Activated CD4-positive, CD25-positive, alpha-beta regulatory T cell treated with anti-CD3 and anti-CD28 coated beads, Interleukin-2, amount 50 U/mL, for 24 hours (primary cell): ENCODE measurements around the gene KIFC3.
"Not testable (repeated sequence)": the region's sequence is repeated elsewhere in the genome, so short reads cannot be mapped to it uniquely, and the experiment has no call there.

Experiments
- ATAC-seq, 2 donors: fragments of 150-1000 bp; cut with Tn5 transposase; one replicate each; pipeline ENCODE4 v1.10.0; 2021; ENCODE audit warnings: mild to moderate bottlenecking in 1 of 2, moderate library complexity in 1 of 2

Gene KIFC3

DNA sequence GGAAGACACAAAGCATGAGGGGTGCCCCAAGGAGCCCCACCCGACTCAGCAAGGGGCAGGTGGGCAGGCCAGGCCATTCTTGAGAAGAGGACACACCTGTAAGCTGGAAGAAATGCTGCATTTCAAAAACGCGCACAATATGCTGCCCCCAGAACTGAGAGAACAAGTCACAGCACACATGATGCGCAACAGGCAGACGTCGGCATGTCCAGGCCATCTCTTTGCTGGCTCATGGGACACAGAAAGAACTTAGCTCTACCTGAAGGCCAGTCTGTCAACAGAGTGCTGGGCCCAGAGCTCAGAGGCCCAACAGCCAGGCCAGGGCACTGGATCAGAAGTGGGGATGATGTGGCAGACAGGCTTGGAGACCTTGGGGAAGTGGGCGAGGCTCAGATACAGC, 18.0 kb downstream of the KIFC3 start:
- ATAC-seq, result no peak

- no peak for ATAC-seq
Measured at GRCh38 chr16:57783883-57784282, 18.4 kb downstream of the KIFC3 start.

- ATAC-seq, result no peak
Measured at GRCh38 chr16:57783116-57783515, 19.2 kb downstream of the KIFC3 start.

DNA sequence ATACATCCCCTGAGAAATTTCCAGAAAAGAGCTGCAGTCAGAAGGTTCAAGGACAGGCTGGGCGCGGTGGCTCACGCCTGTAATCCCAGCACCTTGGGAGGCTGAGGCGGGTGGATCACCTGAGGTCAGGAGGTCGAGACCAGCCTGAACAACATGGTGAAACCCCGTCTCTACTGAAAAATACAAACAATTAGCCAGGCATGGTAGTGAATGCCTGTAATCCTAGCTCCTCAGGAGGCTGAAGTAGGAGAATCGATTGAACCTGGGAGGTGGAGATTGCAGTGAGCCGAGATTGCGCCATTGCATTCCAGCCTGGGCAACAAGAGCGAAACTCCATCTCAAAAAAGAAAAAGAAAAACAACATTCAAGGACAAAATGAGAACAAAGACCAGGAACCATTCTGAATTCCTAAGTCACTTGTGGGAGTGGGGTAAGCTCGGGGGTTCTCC, 19.7 kb downstream of the KIFC3 start:
- not testable (repeated sequence) for ATAC-seq

DNA sequence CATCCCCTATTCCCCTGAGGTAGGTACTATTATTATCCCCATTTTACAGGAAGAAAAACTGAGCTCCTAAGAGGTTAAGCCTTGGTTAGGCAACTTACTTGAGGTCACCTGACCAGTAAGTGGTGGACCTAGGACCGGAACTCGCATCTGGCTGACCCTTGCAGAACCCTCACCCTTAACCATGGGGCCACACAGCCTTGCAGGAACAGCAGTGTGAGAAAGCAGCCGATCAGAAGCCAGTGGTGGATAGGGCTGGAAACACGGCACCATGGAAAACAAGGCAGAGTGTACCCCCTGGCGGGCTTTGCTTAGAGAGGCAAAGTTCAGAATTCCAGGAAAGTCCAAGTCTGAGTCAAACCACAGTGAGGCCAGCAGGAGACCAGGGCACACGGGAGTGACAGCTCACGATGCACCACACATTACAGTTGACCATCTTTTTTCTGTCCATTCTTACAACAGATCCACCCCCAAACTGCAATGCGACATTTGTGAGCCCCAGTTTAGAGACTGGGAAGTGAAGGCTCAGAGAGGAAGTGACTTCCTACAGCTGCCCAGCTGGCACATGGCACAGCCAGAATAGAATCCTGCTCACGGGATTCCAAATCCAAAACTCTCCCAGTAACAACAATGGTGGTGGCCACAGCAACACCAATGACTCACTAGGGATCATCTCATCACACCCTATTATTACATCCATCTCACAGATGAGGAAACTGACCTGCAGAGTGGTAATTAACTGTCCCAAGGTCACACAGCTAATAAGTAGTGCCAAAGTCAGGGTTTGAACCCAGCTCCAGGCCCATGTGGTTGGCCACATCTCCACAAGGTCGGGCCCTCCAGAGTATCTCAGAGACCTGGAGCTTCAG, 20.3 kb downstream of the KIFC3 start:
- no peak for ATAC-seq

DNA sequence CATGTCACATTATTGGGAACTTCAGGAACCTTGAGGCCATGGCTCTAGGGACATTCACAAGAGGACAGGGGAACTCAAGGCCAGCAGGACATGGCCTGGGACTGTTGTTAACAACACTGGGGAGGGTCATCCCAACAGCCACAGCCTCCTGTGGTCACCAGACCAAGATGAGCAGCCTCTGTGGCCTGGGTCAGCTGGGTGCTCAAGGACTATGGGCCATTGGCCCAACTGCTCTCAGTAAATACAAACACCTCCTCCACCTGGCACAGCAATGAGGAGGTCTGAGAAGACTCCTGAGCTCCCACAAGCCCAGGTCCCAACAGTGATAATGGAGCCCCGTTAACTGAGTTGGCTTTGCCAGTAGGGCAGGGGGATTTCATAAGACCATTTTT, 20.9 kb downstream of the KIFC3 start:
- ATAC-seq, result no peak

- not testable (repeated sequence) for ATAC-seq
Measured at GRCh38 chr16:57779836-57780235, 22.5 kb downstream of the KIFC3 start.

DNA sequence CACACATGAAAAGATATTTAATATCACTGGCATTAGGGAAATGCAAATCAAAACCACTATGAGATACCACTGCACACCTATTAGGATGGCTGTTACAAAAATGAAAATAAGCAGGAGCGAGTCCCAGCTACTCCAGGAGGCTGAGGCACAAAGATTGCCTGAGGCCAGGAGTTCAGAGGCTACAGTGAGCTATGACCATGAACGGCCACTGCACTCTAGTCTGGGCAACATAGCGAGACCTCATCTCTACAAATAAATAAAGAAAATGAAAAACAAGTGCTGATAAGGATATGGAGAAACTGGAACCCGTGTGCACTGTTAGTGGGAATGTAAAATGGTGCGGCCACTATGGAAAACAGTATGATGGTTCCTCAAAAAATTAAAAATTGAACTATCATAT, 23.6 kb downstream of the KIFC3 start:
- no peak for ATAC-seq

- no peak for ATAC-seq
Measured at GRCh38 chr16:57775661-57776469, 26.4 kb downstream of the KIFC3 start.

DNA sequence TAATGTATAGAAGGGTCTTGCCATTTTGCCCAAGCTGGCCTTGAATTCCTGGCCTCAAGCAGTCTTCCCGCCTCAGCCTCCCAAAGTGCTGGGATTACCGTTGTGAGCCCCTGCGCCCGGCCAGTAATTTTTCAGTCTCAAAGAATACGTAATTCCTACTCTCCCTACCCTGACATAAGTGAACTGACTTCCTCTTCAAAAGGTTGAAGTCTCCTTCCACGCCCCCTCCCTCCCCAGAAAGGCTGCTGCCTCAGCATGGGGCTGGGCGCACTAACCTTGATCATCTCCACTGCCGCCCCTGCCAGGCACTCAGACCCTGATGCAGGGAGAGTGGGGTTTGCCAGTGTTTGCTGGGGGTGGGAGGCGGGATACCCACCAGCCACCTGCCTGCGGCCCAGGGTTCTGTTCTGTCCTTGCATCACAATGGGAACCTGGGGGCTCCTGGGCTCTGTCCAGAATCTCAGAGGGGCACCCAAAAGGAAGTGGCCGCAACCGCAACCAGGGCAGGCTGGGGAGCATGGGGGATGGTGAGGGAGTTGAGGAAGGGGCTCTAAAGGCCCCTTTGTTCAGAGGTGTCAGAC, 27.5 kb downstream of the KIFC3 start:
- ATAC-seq, result no peak

GRCh38 chr16:57773655-57774295, 28.5 kb downstream of the KIFC3 start:
- ATAC-seq, result no peak

GRCh38 chr16:57773019-57773418, 29.3 kb downstream of the KIFC3 start:
- no peak for ATAC-seq

- ATAC-seq, result no peak
Measured at GRCh38 chr16:57771141-57771785, 31.0 kb downstream of the KIFC3 start.

DNA sequence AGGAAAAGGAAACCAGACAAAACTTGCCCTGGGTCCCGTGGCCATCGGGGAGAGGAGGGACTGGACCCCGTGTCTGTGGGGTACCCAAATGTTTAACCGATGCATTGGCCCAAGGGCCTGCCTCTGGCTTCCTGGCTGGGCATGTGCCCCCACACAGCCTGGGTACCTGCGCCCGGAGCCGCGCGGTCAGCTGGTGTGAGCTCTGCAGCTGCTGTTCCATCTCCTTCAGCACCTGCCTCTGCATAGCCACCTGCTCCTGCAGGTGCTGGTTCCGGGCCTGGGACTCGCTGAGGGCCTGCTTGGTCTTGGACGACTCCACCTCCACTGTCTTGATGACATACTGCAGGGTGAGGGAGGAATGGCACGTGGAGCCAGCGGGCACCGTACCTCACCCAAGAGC, 31.9 kb downstream of the KIFC3 start:
- ATAC-seq, result no peak

- ATAC-seq, result no peak
Measured at GRCh38 chr16:57769541-57770145, 32.6 kb downstream of the KIFC3 start.

DNA sequence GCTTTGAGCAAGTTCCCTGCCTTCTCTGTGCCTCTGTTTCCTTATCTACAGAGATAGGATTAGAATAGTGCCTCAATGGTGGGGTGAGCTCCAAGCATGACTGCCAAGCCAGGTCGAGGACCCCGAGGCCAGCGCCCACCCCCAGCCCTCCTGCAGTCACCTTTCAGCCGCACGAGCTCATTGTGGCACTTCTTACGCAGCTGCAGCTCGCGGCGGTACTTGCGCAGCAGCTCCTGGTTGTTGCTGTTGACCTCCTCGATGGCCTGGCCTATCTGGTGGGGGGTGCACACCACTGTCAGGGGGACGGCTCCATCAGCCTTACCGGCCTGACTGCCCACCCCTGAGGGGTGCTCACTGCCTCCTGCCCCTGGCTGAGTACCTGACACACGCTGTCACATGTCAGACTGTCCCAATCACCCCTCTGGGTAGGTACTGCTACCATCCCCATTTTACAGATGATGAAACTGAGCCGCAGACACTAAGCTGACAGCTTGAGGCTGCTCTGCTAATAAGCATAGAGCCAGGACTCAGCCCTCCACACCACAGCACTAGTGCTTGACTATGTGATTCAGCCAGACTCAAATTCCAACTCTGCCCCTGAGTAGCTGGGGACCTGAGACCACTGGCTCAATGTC, 35.5 kb downstream of the KIFC3 start:
- ATAC-seq, result no peak

GRCh38 chr16:57765160-57765728, 37.0 kb downstream of the KIFC3 start:
- ATAC-seq, result no peak

DNA sequence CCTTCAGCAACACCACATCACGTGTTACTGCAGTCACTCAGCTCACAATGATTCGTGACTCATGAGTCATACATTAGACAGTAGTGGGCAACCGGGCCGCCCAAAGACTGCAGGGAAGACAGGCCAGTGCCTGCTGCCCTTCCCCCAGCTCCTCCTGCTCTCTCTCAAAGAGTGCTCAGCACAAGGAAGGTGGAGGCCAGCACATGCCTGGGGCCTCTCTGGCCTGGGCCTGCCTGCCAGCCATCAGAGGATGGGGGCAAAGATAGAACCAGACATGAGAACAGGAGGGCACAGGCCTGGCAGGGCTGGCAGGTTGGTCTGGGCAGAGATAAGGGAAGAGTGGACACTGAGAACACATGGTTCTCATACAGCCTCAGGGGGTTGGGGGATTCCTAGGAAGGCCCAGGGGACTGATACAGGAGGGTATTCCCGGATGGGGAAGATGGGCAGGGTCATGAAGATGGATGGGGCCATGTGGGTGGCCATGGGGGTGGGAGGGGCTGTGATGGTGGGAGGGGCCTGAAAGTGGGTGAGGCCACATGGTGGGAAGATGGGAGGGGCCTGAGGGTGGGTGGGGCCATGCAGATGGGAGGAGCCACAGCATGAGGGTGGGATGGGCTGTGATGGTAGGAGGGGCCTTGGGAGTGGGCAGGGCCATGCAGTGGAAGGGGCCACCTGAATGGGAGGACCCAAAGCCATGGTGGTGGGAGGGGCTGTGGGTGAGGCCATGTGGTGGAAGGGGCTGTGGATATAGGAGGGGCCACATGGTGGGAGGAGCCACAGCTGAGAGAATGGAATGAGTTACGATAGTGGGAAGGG, 37.7 kb downstream of the KIFC3 start:
- ATAC-seq, result peak; percentile 42

- ATAC-seq, result no peak
Measured at GRCh38 chr16:57764006-57764340, 38.3 kb downstream of the KIFC3 start.

- ATAC-seq, result no peak
Measured at GRCh38 chr16:57763285-57764005, 38.8 kb downstream of the KIFC3 start.
